DOHH2 (cell line): ENCODE data around the gene NUCB1.
A peak's percentile ranks its signal among the peaks of the same experiment; 100 is the strongest.

ENCODE experiments used
- H3F3A ChIP-seq: fragments of 200-600 bp; sonication (generic), shearing (Covaris generic); 2 replicates; pipeline ENCODE4 v1.6.0; 2016; ENCODE audit warnings: antibody characterized with exemption, mild to moderate bottlenecking; ENCODE audit not compliant: control insufficient read depth, insufficient read depth
- H3K27ac ChIP-seq: fragments of 200-600 bp; sonication (generic); 2 replicates; pipeline ENCODE4 v1.5.1; 2014; ENCODE audit warnings: low read depth, mild to moderate bottlenecking, low read length, moderate library complexity
- H3K27me3 ChIP-seq: fragments of 200-600 bp; sonication (generic); 2 replicates; pipeline ENCODE4 v1.6.1; 2014; ENCODE audit warnings: mild to moderate bottlenecking, low read length, mixed read lengths; ENCODE audit not compliant: control insufficient read depth
- H3K36me3 ChIP-seq: fragments of 200-600 bp; sonication (generic); 2 replicates; pipeline ENCODE4 v1.6.1; 2014; ENCODE audit warnings: mild to moderate bottlenecking, low read length, moderate library complexity, mixed read lengths; ENCODE audit not compliant: control insufficient read depth
- H3K4me1 ChIP-seq: fragments of 200-600 bp; sonication (generic); 2 replicates; pipeline ENCODE4 v1.6.1; 2014; ENCODE audit warnings: mild to moderate bottlenecking, low read length, mixed read lengths; ENCODE audit not compliant: control insufficient read depth
- H3K4me2 ChIP-seq: fragments of 200-600 bp; sonication (generic); 2 replicates; pipeline ENCODE4 v1.6.0; 2014; ENCODE audit warnings: mild to moderate bottlenecking, low read length, moderate library complexity
- H3K4me3 ChIP-seq: fragments of 200-600 bp; sonication (generic); 2 replicates; pipeline ENCODE4 v1.5.1; 2014; ENCODE audit warnings: mild to moderate bottlenecking, low read length, mixed read lengths
- H3K79me2 ChIP-seq: fragments of 200-600 bp; sonication (generic); 2 replicates; pipeline ENCODE4 v1.6.1; 2014; ENCODE audit warnings: mild to moderate bottlenecking, low read length, mixed read lengths; ENCODE audit not compliant: control insufficient read depth
- H3K9me2 ChIP-seq: fragments of 200-600 bp; sonication (generic); replicated peaks from 2 replicates; pipeline ENCODE4 v1.6.1; 2014; ENCODE audit warnings: mild to moderate bottlenecking, low read length, mixed read lengths; ENCODE audit not compliant: control insufficient read depth
- H3K9me3 ChIP-seq: fragments of 200-600 bp; sonication (generic); 2 replicates; pipeline ENCODE4 v1.6.1; 2014; ENCODE audit warnings: antibody characterized with exemption, low read length, mixed read lengths; ENCODE audit not compliant: control insufficient read depth, insufficient read depth
- H4K20me1 ChIP-seq: fragments of 200-600 bp; sonication (generic); 2 replicates; pipeline ENCODE4 v1.6.0; 2014; ENCODE audit warnings: low read depth, mild to moderate bottlenecking, antibody characterized with exemption, low read length, moderate library complexity; ENCODE audit not compliant: control insufficient read depth, insufficient read depth
- CTCF ChIP-seq: fragments of 200-600 bp; sonication (generic); IDR thresholded peaks from one replicate; pipeline ENCODE4 v1.5.1; 2014; ENCODE audit warnings: antibody characterized with exemption, mild to moderate bottlenecking, low read depth, low read length; ENCODE audit not compliant: poor library complexity, severe bottlenecking
- EZH2phosphoT487 ChIP-seq: fragments of 200-600 bp; sonication (generic); IDR thresholded peaks from 2 replicates; pipeline ENCODE4 v1.6.1; 2017; ENCODE audit warnings: borderline replicate concordance, mild to moderate bottlenecking, antibody characterized with exemption, low read length, moderate library complexity, mixed read lengths

The NUCB1 gene

GRCh38 chr19:48965806-48966540, 65.9 kb downstream of the NUCB1 start:
- Histone ChIP-seq H3F3A (peaks cover 13% of the 10 kb centered on the region), H3K4me3 (peak overlapping the region; percentile 98), H4K20me1 (no peaks in the 10 kb centered on the region), H3K27me3 (no peaks in the 10 kb centered on the region), H3K4me2 (peak overlapping the region; percentile 89), H3K9me2 (no peaks in the 10 kb centered on the region), H3K36me3 (peaks cover 54% of the 10 kb centered on the region), H3K27ac (peak overlapping the region; percentile 68), H3K4me1 (peaks cover 77% of the 10 kb centered on the region), H3K79me2 (peaks cover 30% of the 10 kb centered on the region), H3K9me3 (no peaks in the 10 kb centered on the region)
- no peak for TF ChIP-seq EZH2phosphoT487

GRCh38 chr19:48966541-48967345, 66.6 kb downstream of the NUCB1 start:
- H3K4me1 ChIP-seq: peaks cover 76% of the 10 kb centered on the region
- H4K20me1 ChIP-seq: no peaks in the 10 kb centered on the region
- peak overlapping the region; percentile 68 for H3K27ac ChIP-seq
- no peaks in the 10 kb centered on the region for H3K9me2 ChIP-seq
- TF ChIP-seq EZH2phosphoT487: no peak
- TF ChIP-seq CTCF: no peak
- no peaks in the 10 kb centered on the region for H3K27me3 ChIP-seq
- H3K4me2 ChIP-seq: peak overlapping the region; percentile 89
- peaks cover 13% of the 10 kb centered on the region for H3F3A ChIP-seq
- H3K36me3 ChIP-seq: peaks cover 54% of the 10 kb centered on the region
- peaks cover 30% of the 10 kb centered on the region for H3K79me2 ChIP-seq
- peak overlapping the region; percentile 98 for H3K4me3 ChIP-seq
- H3K9me3 ChIP-seq: no peaks in the 10 kb centered on the region

GRCh38 chr19:48967346-48968178, 67.5 kb downstream of the NUCB1 start:
- Histone ChIP-seq H3K36me3 (peaks cover 54% of the 10 kb centered on the region), H4K20me1 (no peaks in the 10 kb centered on the region), H3K4me1 (peaks cover 68% of the 10 kb centered on the region), H3K4me3 (no peak overlapping the region), H3K27ac (peak overlapping the region; percentile 68), H3K9me3 (no peaks in the 10 kb centered on the region), H3K4me2 (peak overlapping the region; percentile 30), H3K79me2 (peaks cover 30% of the 10 kb centered on the region), H3K9me2 (no peaks in the 10 kb centered on the region), H3K27me3 (no peaks in the 10 kb centered on the region), H3F3A (peaks cover 13% of the 10 kb centered on the region)
- no peak for TF ChIP-seq CTCF
- no peak for TF ChIP-seq EZH2phosphoT487
